Kidney glomerular epithelial cell (primary cell): Measurements from ENCODE around the gene ARHGAP11A.

ENCODE experiments used
- DNase-seq: peaks from one replicate; lab custom pipeline; 2025; lab: John Stamatoyannopoulos, UW

The ARHGAP11A gene

GRCh38 chr15:32656091-32656490 is 40.8 kb downstream of the ARHGAP11A start:
- no peak for DNase-seq

- no peak for DNase-seq
Measured at GRCh38 chr15:32656496-32656895, 41.2 kb downstream of the ARHGAP11A start.

GRCh38 chr15:32657198-32657883 is 42.0 kb downstream of the ARHGAP11A start:
- DNase-seq = peak; percentile 53

GRCh38 chr15:32657941-32658340 is 42.6 kb downstream of the ARHGAP11A start:
- no peak for DNase-seq

GRCh38 chr15:32659340-32660155 is 44.2 kb downstream of the ARHGAP11A start:
- DNase-seq = peak; percentile 71

GRCh38 chr15:32663671-32664070 is 48.4 kb downstream of the ARHGAP11A start:
- no peak for DNase-seq

- DNase-seq = no peak
Measured at GRCh38 chr15:32664796-32665195, 49.5 kb downstream of the ARHGAP11A start.

GRCh38 chr15:32667321-32667720 is 52.0 kb downstream of the ARHGAP11A start:
- DNase-seq = no peak

- DNase-seq = no peak
Measured at GRCh38 chr15:32668942-32669341, 53.6 kb downstream of the ARHGAP11A start.

GRCh38 chr15:32669896-32670611 is 54.8 kb downstream of the ARHGAP11A start:
- no peak for DNase-seq

- no peak for DNase-seq
Measured at GRCh38 chr15:32670623-32671022, 55.3 kb downstream of the ARHGAP11A start.

GRCh38 chr15:32671339-32672325 is 56.3 kb downstream of the ARHGAP11A start:
- DNase-seq = no peak

- DNase-seq = no peak
Measured at GRCh38 chr15:32674681-32675080, 59.4 kb downstream of the ARHGAP11A start.

- DNase-seq = no peak
Measured at GRCh38 chr15:32675466-32675865, 60.2 kb downstream of the ARHGAP11A start.

GRCh38 chr15:32676169-32676568 is 60.9 kb downstream of the ARHGAP11A start:
- no peak for DNase-seq

GRCh38 chr15:32677238-32677750 is 62.0 kb downstream of the ARHGAP11A start:
- no peak for DNase-seq

GRCh38 chr15:32679298-32679690 is 64.0 kb downstream of the ARHGAP11A start:
- DNase-seq = no peak

GRCh38 chr15:32682569-32682968 is 67.3 kb downstream of the ARHGAP11A start:
- peak; percentile 59 for DNase-seq

GRCh38 chr15:32682977-32683630 is 67.8 kb downstream of the ARHGAP11A start:
- no peak for DNase-seq

- DNase-seq = peak; percentile 96
Measured at GRCh38 chr15:32683906-32684584, 68.7 kb downstream of the ARHGAP11A start.
